SK-N-SH treated with all-trans-retinoic acid at 6 μM for 48 hours (cell line): ENCODE data around the gene PIP5K1C.

Experiments used
- ATAC-seq: fragments of 200-7000 bp; cut with Tn5 transposase; 3 replicates; pipeline ENCODE4 v1.9.1; 2020; ENCODE audit warnings: mild to moderate bottlenecking, moderate library complexity
- ARNTL ChIP-seq: fragments of 450-650 bp; formaldehyde crosslinking; IDR thresholded peaks from 2 replicates; pipeline ENCODE4 v1.5.0; 2020; ENCODE audit warnings: low read depth, mild to moderate bottlenecking, moderate library complexity, borderline replicate concordance
- BACH2 ChIP-seq: fragments of 250-450 bp; sonication (Bioruptor Pico); IDR thresholded peaks from 2 replicates; pipeline ENCODE4 v1.9.0; 2021; ENCODE audit warnings: mild to moderate bottlenecking, borderline replicate concordance
- CREB5 ChIP-seq: fragments of 250-450 bp; sonication (Bioruptor Pico); IDR thresholded peaks from 2 replicates; pipeline ENCODE4 v1.5.1; 2020; ENCODE audit warnings: low read depth, mild to moderate bottlenecking, moderate library complexity
- CSRNP3 ChIP-seq: fragments of 250-450 bp; sonication (Bioruptor Pico); IDR thresholded peaks from 2 replicates; pipeline ENCODE4 v1.5.1; 2021; ENCODE audit warnings: mild to moderate bottlenecking, moderate library complexity
- ESRRG ChIP-seq: fragments of 250-450 bp; sonication (Bioruptor Pico); IDR thresholded peaks from 2 replicates; pipeline ENCODE4 v1.6.1; 2021; ENCODE audit warnings: mild to moderate bottlenecking
- OSR1 ChIP-seq: fragments of 250-450 bp; sonication (Bioruptor Pico); IDR thresholded peaks from 2 replicates; pipeline ENCODE4 v1.8.0; 2022; ENCODE audit warnings: moderate library complexity, mild to moderate bottlenecking, inconsistent platforms
- PATZ1 ChIP-seq: fragments of 250-450 bp; sonication (Bioruptor Pico); IDR thresholded peaks from 2 replicates; pipeline ENCODE4 v1.8.0; 2020; ENCODE audit warnings: mild to moderate bottlenecking, moderate library complexity, borderline replicate concordance
- RARB ChIP-seq: fragments of 250-450 bp; sonication (Bioruptor Pico); IDR thresholded peaks from 2 replicates; pipeline ENCODE4 v1.8.0; 2021; ENCODE audit warnings: mild to moderate bottlenecking, moderate library complexity
- TCF4 ChIP-seq: fragments of 250-450 bp; sonication (Bioruptor Pico); IDR thresholded peaks from 2 replicates; pipeline ENCODE4 v1.8.0; 2021; ENCODE audit warnings: mild to moderate bottlenecking, moderate library complexity, borderline replicate concordance
- TOX ChIP-seq: fragments of 250-450 bp; sonication (Bioruptor Pico); IDR thresholded peaks from 2 replicates; pipeline ENCODE4 v1.8.0; 2021; ENCODE audit warnings: mild to moderate bottlenecking, moderate library complexity, borderline replicate concordance
- TSHZ2 ChIP-seq: fragments of 250-450 bp; sonication (Bioruptor Pico); IDR thresholded peaks from 2 replicates; pipeline ENCODE4 v1.5.0; 2020; ENCODE audit warnings: mild to moderate bottlenecking, moderate library complexity
- ZFP3 ChIP-seq: fragments of 250-450 bp; sonication (Bioruptor Pico); IDR thresholded peaks from 2 replicates; pipeline ENCODE4 v1.5.0; 2020; ENCODE audit warnings: mild to moderate bottlenecking, moderate library complexity
- ZNF565 ChIP-seq: fragments of 450-650 bp; formaldehyde crosslinking; conservative IDR thresholded peaks from 2 replicates; pipeline ENCODE4 v1.5.0; 2020; ENCODE audit warnings: low read depth, mild to moderate bottlenecking, moderate library complexity
- ZNF70 ChIP-seq: fragments of 450-650 bp; formaldehyde crosslinking; IDR thresholded peaks from 2 replicates; pipeline ENCODE4 v1.5.0; 2020; ENCODE audit warnings: mild to moderate bottlenecking, moderate library complexity
- ZNF8 ChIP-seq: fragments of 450-650 bp; formaldehyde crosslinking; IDR thresholded peaks from 2 replicates; pipeline ENCODE4 v1.5.0; 2020; ENCODE audit warnings: mild to moderate bottlenecking, moderate library complexity
- TF ChIP-seq, protein P1 (sequence below): fragments of 250-450 bp; sonication (Bioruptor Pico); IDR thresholded peaks from 2 replicates; pipeline ENCODE4 v1.8.0; 2021; ENCODE audit warnings: low read depth, mild to moderate bottlenecking, moderate library complexity, borderline replicate concordance

PIP5K1C gene

GRCh38 chr19:3664879-3665642 is 35.2 kb downstream of the PIP5K1C start:
- TF ChIP-seq TCF4 (CRISPR knock-in tag) (no peak), ARNTL (no peak), CSRNP3 (CRISPR knock-in tag) (no peak), TOX (CRISPR knock-in tag) (no peak), BACH2 (CRISPR knock-in tag) (no peak), ZNF565 (no peak), PATZ1 (CRISPR knock-in tag) (no peak)
- TF ChIP-seq, protein P1, sequence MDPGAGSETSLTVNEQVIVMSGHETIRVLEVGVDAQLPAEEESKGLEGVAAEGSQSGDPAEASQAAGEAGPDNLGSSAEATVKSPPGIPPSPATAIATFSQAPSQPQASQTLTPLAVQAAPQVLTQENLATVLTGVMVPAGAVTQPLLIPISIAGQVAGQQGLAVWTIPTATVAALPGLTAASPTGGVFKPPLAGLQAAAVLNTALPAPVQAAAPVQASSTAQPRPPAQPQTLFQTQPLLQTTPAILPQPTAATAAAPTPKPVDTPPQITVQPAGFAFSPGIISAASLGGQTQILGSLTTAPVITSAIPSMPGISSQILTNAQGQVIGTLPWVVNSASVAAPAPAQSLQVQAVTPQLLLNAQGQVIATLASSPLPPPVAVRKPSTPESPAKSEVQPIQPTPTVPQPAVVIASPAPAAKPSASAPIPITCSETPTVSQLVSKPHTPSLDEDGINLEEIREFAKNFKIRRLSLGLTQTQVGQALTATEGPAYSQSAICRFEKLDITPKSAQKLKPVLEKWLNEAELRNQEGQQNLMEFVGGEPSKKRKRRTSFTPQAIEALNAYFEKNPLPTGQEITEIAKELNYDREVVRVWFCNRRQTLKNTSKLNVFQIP (CRISPR knock-in tag): no peak
- no peak for ATAC-seq

DNA sequence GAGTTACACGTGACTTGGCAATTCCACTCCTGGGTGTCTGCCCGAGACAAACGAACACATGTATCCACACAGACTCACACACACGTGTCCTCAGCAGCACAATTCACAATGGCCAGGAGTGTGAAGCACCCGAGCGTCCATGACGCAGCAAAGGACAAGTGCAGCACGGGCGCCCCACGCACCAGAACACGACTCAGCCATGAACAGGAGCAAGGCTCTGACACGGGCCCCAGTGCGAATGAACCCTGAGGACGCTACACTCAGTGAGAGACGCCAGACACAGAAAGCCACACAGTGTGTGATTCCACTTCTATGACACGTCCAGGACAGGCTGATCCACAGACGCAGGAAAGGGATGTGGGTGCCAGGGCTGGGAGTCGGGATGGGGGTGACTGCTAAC is 36.4 kb downstream of the PIP5K1C start:
- ATAC-seq: no peak
- no peak for TF ChIP-seq OSR1 (CRISPR knock-in tag)
- TF ChIP-seq CSRNP3 (CRISPR knock-in tag): no peak
- TF ChIP-seq ZNF8 (CRISPR knock-in tag): no peak
- no peak for TF ChIP-seq TSHZ2 (CRISPR knock-in tag)
- no peak for TF ChIP-seq TCF4 (CRISPR knock-in tag)
- TF ChIP-seq RARB (CRISPR knock-in tag): no peak
- TF ChIP-seq BACH2 (CRISPR knock-in tag): no peak
- TF ChIP-seq ESRRG (CRISPR knock-in tag): no peak
- no peak for TF ChIP-seq ZNF70 (CRISPR knock-in tag)
- no peak for TF ChIP-seq ZNF565
- TF ChIP-seq ZFP3 (CRISPR knock-in tag): no peak
- TF ChIP-seq CREB5: no peak
